Keratinocyte (primary cell): ENCODE measurements around the gene ERC2.

Experiments
- EZH2 ChIP-seq: IDR thresholded peaks from one replicate; pipeline ENCODE4 v1.6.1; 2012; ENCODE audit warnings: inconsistent platforms, mild to moderate bottlenecking, low read length, moderate library complexity
- TF ChIP-seq, protein P1 (sequence below), 3 experiments: IDR thresholded peaks in 1 of 3; conservative IDR thresholded peaks in 1 of 3; optimal IDR thresholded peaks in 1 of 3; 2 replicates in 2 of 3; 3 replicates in 1 of 3; pipeline versions ENCODE3 to v1.5.1; 2011; ENCODE audit warnings: low read length in 3 of 3, mild to moderate bottlenecking in 3 of 3, moderate library complexity in 2 of 3, control low read depth in 1 of 3, inconsistent platforms in 1 of 3; ENCODE audit not compliant: insufficient read depth in 2 of 3; ENCODE audit errors: extremely low read depth in 1 of 3

- TF ChIP-seq, protein P1, sequence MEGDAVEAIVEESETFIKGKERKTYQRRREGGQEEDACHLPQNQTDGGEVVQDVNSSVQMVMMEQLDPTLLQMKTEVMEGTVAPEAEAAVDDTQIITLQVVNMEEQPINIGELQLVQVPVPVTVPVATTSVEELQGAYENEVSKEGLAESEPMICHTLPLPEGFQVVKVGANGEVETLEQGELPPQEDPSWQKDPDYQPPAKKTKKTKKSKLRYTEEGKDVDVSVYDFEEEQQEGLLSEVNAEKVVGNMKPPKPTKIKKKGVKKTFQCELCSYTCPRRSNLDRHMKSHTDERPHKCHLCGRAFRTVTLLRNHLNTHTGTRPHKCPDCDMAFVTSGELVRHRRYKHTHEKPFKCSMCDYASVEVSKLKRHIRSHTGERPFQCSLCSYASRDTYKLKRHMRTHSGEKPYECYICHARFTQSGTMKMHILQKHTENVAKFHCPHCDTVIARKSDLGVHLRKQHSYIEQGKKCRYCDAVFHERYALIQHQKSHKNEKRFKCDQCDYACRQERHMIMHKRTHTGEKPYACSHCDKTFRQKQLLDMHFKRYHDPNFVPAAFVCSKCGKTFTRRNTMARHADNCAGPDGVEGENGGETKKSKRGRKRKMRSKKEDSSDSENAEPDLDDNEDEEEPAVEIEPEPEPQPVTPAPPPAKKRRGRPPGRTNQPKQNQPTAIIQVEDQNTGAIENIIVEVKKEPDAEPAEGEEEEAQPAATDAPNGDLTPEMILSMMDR (optimal IDR thresholded peaks at IDR 0.05 in 1 of 3, IDR thresholded peaks at IDR 0.05 in 1 of 3, conservative IDR thresholded peaks at IDR 0.05 in 1 of 3; ENCODE audit: extremely low read depth in 1 of 3, insufficient read depth in 2 of 3, low read length in 3 of 3) = no peak
- TF ChIP-seq EZH2 = no peak
Observed at GRCh38 chr3:55690177-55690576, 778.1 kb downstream of the ERC2 start.
